ENCODE measurements around the gene AVPR2.

Gene AVPR2

GRCh38 chrX:153870288-153870690 lies 34.2 kb upstream of the AVPR2 start:
- ChIA-PET CTCF (no interaction called here), POLR2A (no interaction called here)
- no peak overlapping the region for H3K4me3 ChIP-seq (ENCODE audit: low read depth, low read length)
- no peak for TF ChIP-seq CTCF (IDR thresholded peaks at IDR 0.05; ENCODE audit: insufficient read depth, low read length, missing control alignments)
- DNase-seq (ENCODE audit: low read depth, low spot score): no peak

- H3K4me3 ChIP-seq (ENCODE audit: low read depth, low read length): no peak overlapping the region
- DNase-seq (ENCODE audit: low read depth, low spot score): no peak
- POLR2A ChIA-PET: no interaction called here
- CTCF ChIA-PET: no interaction called here
- no peak for TF ChIP-seq CTCF (IDR thresholded peaks at IDR 0.05; ENCODE audit: insufficient read depth, low read length, missing control alignments)
Measured at GRCh38 chrX:153870791-153871360, 33.6 kb upstream of the AVPR2 start.

- no peak for DNase-seq (ENCODE audit: low read depth, low spot score)
- CTCF ChIA-PET: no interaction called here
- no peak overlapping the region for H3K4me3 ChIP-seq (ENCODE audit: low read depth, low read length)
- POLR2A ChIA-PET: no interaction called here
- no peak for TF ChIP-seq CTCF (IDR thresholded peaks at IDR 0.05; ENCODE audit: insufficient read depth, low read length, missing control alignments)
Measured at GRCh38 chrX:153871451-153871850, 33.0 kb upstream of the AVPR2 start.

GRCh38 chrX:153871946-153872878 lies 32.3 kb upstream of the AVPR2 start:
- DNase-seq (ENCODE audit: low read depth, low spot score): no peak
- no peak overlapping the region for H3K4me3 ChIP-seq (ENCODE audit: low read depth, low read length)
- ChIA-PET CTCF (no interaction called here), POLR2A (no interaction called here)
- TF ChIP-seq CTCF (IDR thresholded peaks at IDR 0.05; ENCODE audit: insufficient read depth, low read length, missing control alignments): no peak

- H3K4me3 ChIP-seq (ENCODE audit: low read depth, low read length): no peak overlapping the region
- no peak for DNase-seq (ENCODE audit: low read depth, low spot score)
- TF ChIP-seq CTCF (IDR thresholded peaks at IDR 0.05; ENCODE audit: insufficient read depth, low read length, missing control alignments): no peak
- POLR2A ChIA-PET: no interaction called here
- CTCF ChIA-PET: no interaction called here
Measured at GRCh38 chrX:153873282-153874084, 31.0 kb upstream of the AVPR2 start.

GRCh38 chrX:153874085-153874365 lies 30.4 kb upstream of the AVPR2 start:
- POLR2A ChIA-PET: no interaction called here
- TF ChIP-seq CTCF (IDR thresholded peaks at IDR 0.05; ENCODE audit: insufficient read depth, low read length, missing control alignments): no peak
- no peak overlapping the region for H3K4me3 ChIP-seq (ENCODE audit: low read depth, low read length)
- no peak for DNase-seq (ENCODE audit: low read depth, low spot score)
- CTCF ChIA-PET: no interaction called here
